Stimulated activated CD8-positive, alpha-beta memory T cell treated with anti-CD3 and anti-CD28 coated beads, Interleukin-15, amount 100 ng/mL, for 4 hours (primary cell): Measurements from ENCODE around the gene GPRC5B.

Experiments
- DNase-seq, 2 donors: peaks; one replicate each; pipeline ENCODE4 v3.0.0-alpha.2; 2020; ENCODE audit warnings: low read depth in 2 of 2

GPRC5B gene

GRCh38 chr16:19898166-19898565 is 13.5 kb upstream of the GPRC5B start:
- no peak for DNase-seq

GRCh38 chr16:19896951-19897350 is 12.3 kb upstream of the GPRC5B start:
- DNase-seq = no peak

GRCh38 chr16:19894586-19894985 is 9.9 kb upstream of the GPRC5B start:
- DNase-seq = no peak

DNA sequence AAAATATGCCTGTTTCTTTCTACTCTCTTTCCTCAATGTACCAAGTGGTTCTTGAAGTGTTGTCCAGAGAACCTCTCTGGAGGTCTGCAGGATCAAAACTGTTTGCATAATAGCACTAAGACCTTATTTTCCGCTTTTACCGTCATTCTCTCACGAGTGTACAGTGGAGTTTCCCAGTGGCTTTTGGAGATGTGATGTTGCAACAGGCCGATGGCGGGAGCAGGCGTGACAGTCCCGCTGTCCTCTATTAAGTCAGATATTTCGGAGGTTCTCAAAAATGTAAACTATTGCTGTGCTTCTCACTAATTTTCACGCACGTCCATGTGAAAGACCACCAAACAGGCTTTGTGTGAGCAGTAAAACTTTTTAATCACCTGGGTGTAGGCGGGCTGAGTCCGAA is 8.3 kb upstream of the GPRC5B start:
- DNase-seq = no peak

GRCh38 chr16:19890901-19891300 is 6.3 kb upstream of the GPRC5B start:
- DNase-seq = no peak

- DNase-seq = no peak
Observed at GRCh38 chr16:19888834-19889233, 4.2 kb upstream of the GPRC5B start.

DNA sequence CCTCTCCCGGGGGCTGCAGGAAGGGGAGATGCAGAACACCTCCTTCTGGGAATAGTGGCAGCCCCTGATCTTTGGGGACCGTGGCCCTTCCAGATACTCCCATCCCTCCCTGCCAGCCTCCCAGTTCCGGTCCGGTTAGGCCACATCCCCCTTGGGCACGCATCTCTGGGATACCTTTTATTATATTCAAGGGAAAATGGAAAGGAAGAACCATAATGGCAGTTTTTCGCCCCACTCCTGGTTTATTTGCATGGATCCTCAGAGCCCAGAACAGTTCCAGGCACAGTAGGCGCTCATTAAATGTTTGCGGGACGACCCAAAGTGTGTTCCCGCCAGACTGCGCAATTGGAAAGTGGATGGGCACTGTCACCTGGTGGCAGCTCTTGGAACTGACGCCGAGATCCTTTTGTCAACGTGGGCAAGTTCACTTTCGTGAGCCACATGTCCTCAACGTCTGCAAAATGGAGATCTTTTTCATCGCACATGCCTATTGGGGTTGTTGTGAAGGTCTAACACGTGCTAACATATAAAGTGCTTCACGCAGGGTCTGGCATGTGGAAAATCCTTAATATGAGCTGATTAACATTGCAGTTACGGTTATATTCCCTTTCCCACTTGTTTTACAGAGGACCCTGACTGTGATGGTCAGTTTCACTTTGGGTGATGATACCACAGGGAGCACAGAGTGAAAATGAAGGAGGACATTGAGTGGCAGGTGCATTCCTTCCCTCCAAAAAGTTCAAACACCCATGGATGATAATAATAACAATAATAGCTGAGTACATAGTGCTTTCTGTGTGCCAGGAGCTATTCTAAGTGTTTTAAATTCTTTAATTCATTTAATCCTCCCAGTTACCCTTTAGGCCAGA is 1.7 kb upstream of the GPRC5B start:
- DNase-seq = peak; percentile 51 to 58

DNA sequence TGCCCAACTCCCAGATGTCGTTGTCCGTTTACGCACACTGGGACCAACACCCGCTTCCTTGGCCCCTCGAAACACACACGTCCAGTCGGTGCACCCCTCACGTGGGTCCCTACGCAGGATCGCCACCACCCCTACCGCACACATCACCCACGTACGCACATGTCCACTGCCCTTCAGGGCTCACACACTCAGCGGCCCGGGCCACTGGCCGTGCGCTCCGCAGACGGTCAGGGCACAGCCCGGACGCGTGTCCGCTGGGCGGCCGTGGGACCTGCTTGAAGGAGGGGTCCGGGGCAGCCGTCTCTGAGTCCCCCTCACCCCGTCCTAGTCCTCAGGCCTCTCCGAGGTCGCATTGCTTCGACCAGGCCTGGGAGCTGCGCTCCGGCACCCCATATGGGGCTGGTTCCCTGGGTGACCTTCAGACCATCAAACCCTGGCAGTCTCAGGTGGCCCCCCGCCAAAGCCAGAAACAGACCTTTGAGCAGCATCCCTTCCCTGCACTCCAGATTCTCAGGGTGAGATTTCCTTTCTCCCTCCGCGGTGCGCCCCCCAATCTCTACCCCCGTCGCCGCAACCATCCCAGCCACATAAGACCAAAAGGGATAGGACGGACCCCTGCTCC is 914 bp upstream of the GPRC5B start:
- DNase-seq = no peak

- DNase-seq = no peak
Observed at GRCh38 chr16:19883966-19884485, 622 bp downstream of the GPRC5B start.

- no peak for DNase-seq
Observed at GRCh38 chr16:19883296-19883965, 1.2 kb downstream of the GPRC5B start.

DNA sequence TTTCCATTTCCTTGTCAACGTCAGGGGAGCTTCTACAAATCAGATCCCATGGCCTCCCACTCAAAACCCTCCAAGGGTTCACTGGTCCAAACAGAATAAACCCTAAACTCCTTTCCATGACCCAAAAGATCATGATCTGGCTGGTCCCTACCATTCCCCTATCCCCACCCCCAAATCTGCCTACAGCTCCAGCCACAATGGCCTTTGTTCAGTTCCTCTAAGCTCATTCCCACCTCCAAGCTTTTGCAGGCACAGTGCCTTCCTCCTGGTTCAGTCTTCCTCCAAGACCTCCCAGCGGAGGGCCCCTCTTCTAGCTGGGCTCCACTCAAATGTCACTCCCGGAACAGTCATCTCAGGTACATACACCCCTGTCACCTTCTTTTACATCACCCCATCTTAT is 2.0 kb downstream of the GPRC5B start:
- no peak for DNase-seq

DNA sequence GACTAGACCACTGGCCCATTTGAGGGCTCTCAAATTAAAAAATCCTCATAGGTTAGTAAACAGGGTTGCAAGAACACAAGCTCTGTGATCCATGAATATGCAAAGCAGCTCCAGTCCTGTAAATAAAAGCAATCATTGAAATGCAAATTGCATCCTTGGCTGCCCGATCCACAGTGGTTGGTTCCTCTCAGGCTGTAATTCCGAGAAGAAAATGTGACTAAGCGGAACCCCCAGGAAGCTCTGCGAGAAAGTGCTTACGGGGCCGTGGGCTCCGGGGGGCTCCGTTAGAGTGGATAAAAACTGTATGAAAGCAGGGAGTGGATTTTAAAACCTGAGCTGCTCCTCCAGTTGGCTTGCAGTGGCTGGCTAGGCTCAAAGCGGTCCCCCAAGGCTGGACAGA is 2.5 kb downstream of the GPRC5B start:
- DNase-seq = no peak

- no peak for DNase-seq
Observed at GRCh38 chr16:19881783-19882182, 2.9 kb downstream of the GPRC5B start.

- no peak for DNase-seq
Observed at GRCh38 chr16:19881028-19881427, 3.6 kb downstream of the GPRC5B start.

GRCh38 chr16:19879241-19879792 is 5.3 kb downstream of the GPRC5B start:
- DNase-seq = no peak

DNA sequence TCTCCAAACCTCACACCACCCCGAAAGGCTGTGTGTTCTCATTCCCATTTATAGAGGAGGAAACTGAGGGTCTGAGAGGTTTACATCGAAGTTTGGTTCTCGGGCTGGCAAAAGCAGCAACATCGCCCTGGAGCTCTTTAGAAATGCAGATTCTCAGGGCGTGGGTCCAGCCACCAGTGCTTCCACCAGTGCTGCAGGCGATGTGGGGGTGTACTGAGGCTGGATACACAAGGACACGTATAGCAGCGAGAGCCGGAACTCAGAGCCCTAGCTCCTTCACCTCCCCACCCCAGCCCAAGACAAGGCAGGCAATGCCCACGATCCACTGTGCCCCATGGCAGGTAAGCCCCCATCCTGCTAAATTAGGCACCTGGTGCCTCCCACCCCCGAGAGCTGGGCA is 5.9 kb downstream of the GPRC5B start:
- DNase-seq = no peak

DNA sequence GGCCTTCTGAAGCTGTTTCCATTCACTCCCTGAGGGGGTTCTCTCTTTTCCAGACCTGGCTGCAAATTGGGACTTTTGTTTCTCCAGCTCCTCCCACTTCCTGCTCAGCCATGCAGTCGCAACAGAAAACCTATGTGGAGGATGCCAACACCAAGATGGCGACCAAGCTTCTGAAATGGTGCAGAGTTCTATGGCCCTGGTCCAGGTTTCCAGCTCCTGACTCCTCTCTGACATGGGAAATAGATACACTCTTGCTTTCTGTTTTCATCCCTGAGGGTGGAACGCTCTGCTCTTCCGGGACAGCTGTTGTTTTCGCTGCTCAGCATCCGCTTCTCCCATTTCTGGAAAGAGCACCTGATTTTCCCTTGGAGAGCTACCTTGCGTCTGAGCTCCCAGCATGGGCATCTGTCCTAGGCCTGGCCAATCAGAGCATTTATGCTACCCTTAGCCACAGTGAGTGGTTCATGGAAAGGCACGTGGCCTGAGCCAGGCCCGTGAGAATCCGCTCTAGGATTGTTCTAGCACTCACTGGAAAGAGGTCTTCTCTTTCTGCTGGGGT is 8.1 kb downstream of the GPRC5B start:
- no peak for DNase-seq

GRCh38 chr16:19875900-19876299 is 8.7 kb downstream of the GPRC5B start:
- DNase-seq = no peak

DNA sequence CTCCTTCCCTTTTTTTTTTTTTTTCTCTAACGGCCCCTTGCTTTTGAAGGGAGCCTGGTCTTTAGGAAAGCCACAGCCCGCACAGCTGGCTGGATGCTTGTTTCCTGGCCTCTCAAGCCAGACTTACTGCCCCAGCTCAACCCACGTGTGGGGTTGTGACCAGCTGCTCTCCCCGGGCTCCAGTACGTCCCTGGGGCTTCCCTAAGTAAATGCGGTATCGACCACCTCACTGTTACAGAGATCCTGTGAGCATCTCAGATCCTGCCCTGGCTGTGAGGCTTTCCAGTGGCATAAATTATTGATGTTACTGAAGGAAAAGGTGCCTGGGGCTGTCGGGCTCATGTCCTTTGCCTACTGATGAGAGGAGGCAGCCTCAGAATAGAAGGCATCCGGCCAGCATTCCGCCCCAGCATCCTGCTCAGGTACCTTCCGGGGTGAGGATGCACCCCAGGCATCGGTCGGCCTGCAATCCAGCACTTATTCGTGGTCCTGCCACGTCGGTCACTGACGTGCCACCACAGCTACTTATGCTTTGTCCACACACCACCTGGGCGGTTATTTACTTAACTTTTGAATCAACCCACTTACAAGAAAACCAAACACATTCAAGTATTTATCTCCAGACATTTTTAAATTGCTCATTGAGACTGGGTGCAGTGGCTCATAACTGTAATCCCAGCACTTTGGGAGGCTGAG is 9.6 kb downstream of the GPRC5B start:
- DNase-seq = no peak

GRCh38 chr16:19874026-19874425 is 10.6 kb downstream of the GPRC5B start:
- no peak for DNase-seq

GRCh38 chr16:19872935-19873334 is 11.7 kb downstream of the GPRC5B start:
- DNase-seq = no peak
